SK-N-SH (cell line): Measurements from ENCODE around the gene ABLIM2.

ENCODE experiments used
- EZH2phosphoT487 ChIP-seq: fragments of 200-600 bp; sonication (generic); IDR thresholded peaks from 2 replicates; pipeline ENCODE4 v1.6.1; 2017; ENCODE audit warnings: low read depth, mixed run types, mild to moderate bottlenecking, antibody characterized with exemption, moderate library complexity, borderline replicate concordance
- GABPA ChIP-seq: IDR thresholded peaks from 2 replicates; pipeline ENCODE4 v1.4.0; 2012; ENCODE audit warnings: low read depth, mild to moderate bottlenecking
- MXI1 ChIP-seq: IDR thresholded peaks from 2 replicates; pipeline ENCODE4 v1.6.1; 2012; ENCODE audit warnings: mild to moderate bottlenecking, low read depth, low read length, improper control_type of control experiment
- NFIC ChIP-seq: IDR thresholded peaks from 2 replicates; pipeline ENCODE4 v1.4.0; 2012; ENCODE audit warnings: borderline replicate concordance
- POLR2AphosphoS5 ChIP-seq: IDR thresholded peaks from 2 replicates; pipeline ENCODE4 v1.6.1; 2012; ENCODE audit warnings: low read depth, low read length
- RAD21 ChIP-seq: IDR thresholded peaks from 2 replicates; pipeline ENCODE4 v1.6.1; 2012; ENCODE audit warnings: mild to moderate bottlenecking, low read length
- RFX5 ChIP-seq: IDR thresholded peaks from 2 replicates; pipeline ENCODE4 v1.6.1; 2012; ENCODE audit warnings: mild to moderate bottlenecking, improper control_type of control experiment, low read length
- RXRA ChIP-seq: IDR thresholded peaks from 2 replicates; pipeline ENCODE4 v1.4.0; 2012; ENCODE audit warnings: low read depth, mild to moderate bottlenecking, borderline replicate concordance
- SIN3A ChIP-seq: IDR thresholded peaks from 2 replicates; pipeline ENCODE4 v1.6.1; 2012; ENCODE audit warnings: low read depth, mild to moderate bottlenecking, low read length, moderate library complexity, borderline replicate concordance
- USF2 ChIP-seq: fragments of 150-350 bp; IDR thresholded peaks from 2 replicates; pipeline ENCODE4 v1.6.1; 2017; ENCODE audit warnings: antibody characterized with exemption, low read length, low read depth, borderline replicate concordance
- YY1 ChIP-seq: IDR thresholded peaks from 2 replicates; pipeline ENCODE4 v1.4.0; 2012; ENCODE audit warnings: low read depth, mild to moderate bottlenecking
- TF ChIP-seq, protein P1 (sequence below): fragments of 200-600 bp; sonication (generic); IDR thresholded peaks from 2 replicates; pipeline ENCODE4 v1.6.1; 2017; ENCODE audit warnings: antibody characterized with exemption, mild to moderate bottlenecking, moderate library complexity
- TF ChIP-seq, protein P2 (sequence below): IDR thresholded peaks from 2 replicates; pipeline ENCODE4 v1.4.0; 2012; ENCODE audit warnings: low read depth, borderline replicate concordance

- TF ChIP-seq, protein P1, sequence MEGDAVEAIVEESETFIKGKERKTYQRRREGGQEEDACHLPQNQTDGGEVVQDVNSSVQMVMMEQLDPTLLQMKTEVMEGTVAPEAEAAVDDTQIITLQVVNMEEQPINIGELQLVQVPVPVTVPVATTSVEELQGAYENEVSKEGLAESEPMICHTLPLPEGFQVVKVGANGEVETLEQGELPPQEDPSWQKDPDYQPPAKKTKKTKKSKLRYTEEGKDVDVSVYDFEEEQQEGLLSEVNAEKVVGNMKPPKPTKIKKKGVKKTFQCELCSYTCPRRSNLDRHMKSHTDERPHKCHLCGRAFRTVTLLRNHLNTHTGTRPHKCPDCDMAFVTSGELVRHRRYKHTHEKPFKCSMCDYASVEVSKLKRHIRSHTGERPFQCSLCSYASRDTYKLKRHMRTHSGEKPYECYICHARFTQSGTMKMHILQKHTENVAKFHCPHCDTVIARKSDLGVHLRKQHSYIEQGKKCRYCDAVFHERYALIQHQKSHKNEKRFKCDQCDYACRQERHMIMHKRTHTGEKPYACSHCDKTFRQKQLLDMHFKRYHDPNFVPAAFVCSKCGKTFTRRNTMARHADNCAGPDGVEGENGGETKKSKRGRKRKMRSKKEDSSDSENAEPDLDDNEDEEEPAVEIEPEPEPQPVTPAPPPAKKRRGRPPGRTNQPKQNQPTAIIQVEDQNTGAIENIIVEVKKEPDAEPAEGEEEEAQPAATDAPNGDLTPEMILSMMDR = no peak
- TF ChIP-seq POLR2AphosphoS5 = no peak
- TF ChIP-seq MXI1 = no peak
- TF ChIP-seq SIN3A = no peak
- TF ChIP-seq USF2 = no peak
- no peak for TF ChIP-seq RXRA
- TF ChIP-seq RFX5 = no peak
- TF ChIP-seq GABPA = no peak
- no peak for TF ChIP-seq EZH2phosphoT487
- no peak for TF ChIP-seq YY1
- TF ChIP-seq, protein P2, sequence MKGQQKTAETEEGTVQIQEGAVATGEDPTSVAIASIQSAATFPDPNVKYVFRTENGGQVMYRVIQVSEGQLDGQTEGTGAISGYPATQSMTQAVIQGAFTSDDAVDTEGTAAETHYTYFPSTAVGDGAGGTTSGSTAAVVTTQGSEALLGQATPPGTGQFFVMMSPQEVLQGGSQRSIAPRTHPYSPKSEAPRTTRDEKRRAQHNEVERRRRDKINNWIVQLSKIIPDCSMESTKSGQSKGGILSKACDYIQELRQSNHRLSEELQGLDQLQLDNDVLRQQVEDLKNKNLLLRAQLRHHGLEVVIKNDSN = no peak
- TF ChIP-seq NFIC = no peak
- no peak for TF ChIP-seq RAD21
These were observed 16.7 kb downstream of the ABLIM2 start for GRCh38 chr4:8141935-8142334.
